CD4-positive, CD25-positive, alpha-beta regulatory T cell (primary cell): Measurements from ENCODE around the gene DMD. TPM values are rescaled to one million over a fixed set of nuclear protein-coding genes. Genes with fewer than 3 reads are reported as not detected.

Experiments
- ATAC-seq, 2 donors: fragments of 150-1000 bp; cut with Tn5 transposase; one replicate each; pipeline ENCODE4 v1.10.0; 2021; ENCODE audit warnings: low read depth in 2 of 2, moderate number of reproducible peaks in 2 of 2, moderate library complexity in 1 of 2
- DNase-seq, 3 donors: peaks; one replicate each; pipeline versions ENCODE4 v3.0.0 to v3.0.0-alpha.2; 2012 to 2022; ENCODE audit warnings: mixed read lengths in 1 of 3
- H3K27ac ChIP-seq: one replicate; pipeline ENCODE4 v1.7.0; 2013; ENCODE audit warnings: mild to moderate bottlenecking, low read length; ENCODE audit not compliant: insufficient read depth, poor library complexity, severe bottlenecking
- H3K27me3 ChIP-seq: one replicate; pipeline ENCODE4 v1.7.0; 2013; ENCODE audit warnings: low read length; ENCODE audit not compliant: control insufficient read depth, insufficient read depth
- H3K36me3 ChIP-seq: one replicate; pipeline ENCODE4 v1.7.0; 2013; ENCODE audit warnings: mild to moderate bottlenecking, low read length, moderate library complexity; ENCODE audit not compliant: control insufficient read depth, insufficient read depth
- H3K4me1 ChIP-seq: 2 replicates; pipeline ENCODE4 v1.7.0; 2013; ENCODE audit warnings: mild to moderate bottlenecking, low read length; ENCODE audit not compliant: insufficient read depth, control insufficient read depth, poor library complexity, severe bottlenecking
- H3K4me3 ChIP-seq: one replicate; pipeline ENCODE4 v1.7.0; 2013; ENCODE audit warnings: low read depth, mild to moderate bottlenecking, low read length, moderate library complexity
- H3K9me3 ChIP-seq, 2 experiments: 1 replicate in 1 of 2; 2 replicates in 1 of 2; pipeline ENCODE4 v1.7.0; 2013; ENCODE audit warnings: low read length in 2 of 2, mild to moderate bottlenecking in 1 of 2, moderate library complexity in 1 of 2; ENCODE audit not compliant: control insufficient read depth in 2 of 2
- H3K27ac Mint-ChIP-seq, 3 donors: one replicate each; pipeline ENCODE4 v1.8.0; 2020 to 2022; ENCODE audit warnings: mild to moderate bottlenecking in 3 of 3, mixed read lengths in 3 of 3, moderate library complexity in 2 of 3
- H3K27me3 Mint-ChIP-seq: one replicate; pipeline ENCODE4 v1.8.0; 2022; ENCODE audit warnings: mild to moderate bottlenecking, mixed read lengths
- H3K36me3 Mint-ChIP-seq: one replicate; pipeline ENCODE4 v1.8.0; 2020; ENCODE audit warnings: mixed read lengths
- H3K4me1 Mint-ChIP-seq, 4 donors: one replicate each; pipeline ENCODE4 v1.8.0; 2020 to 2022; ENCODE audit warnings: mixed read lengths in 4 of 4, mild to moderate bottlenecking in 1 of 4
- H3K4me3 Mint-ChIP-seq, 4 donors: one replicate each; pipeline ENCODE4 v1.8.0; 2020 to 2022; ENCODE audit warnings: mild to moderate bottlenecking in 4 of 4, mixed read lengths in 4 of 4, moderate library complexity in 3 of 4
- H3K9me3 Mint-ChIP-seq, 7 donors: one replicate each; pipeline ENCODE4 v1.8.0; 2020 to 2022; ENCODE audit warnings: mixed read lengths in 7 of 7, mild to moderate bottlenecking in 3 of 7, moderate library complexity in 2 of 7
- polyA plus RNA-seq, 4 donors: library from polyadenylated mRNA; unstranded; fragments of 300-500 nt; fragmentation: Illumina TruSeq; gene quantifications; one replicate each; pipeline ENCODE4 v1.2.3, GENCODE V29; 2021
- total RNA-seq: library from RNA; stranded (reverse); gene quantifications from one replicate; pipeline ENCODE4 v1.2.3, GENCODE V29; 2022

Gene DMD
- total and polyA plus RNA-seq, 5 donors from 2014 or later = 0.20 to 2.8 (median 0.98) TPM

DNA sequence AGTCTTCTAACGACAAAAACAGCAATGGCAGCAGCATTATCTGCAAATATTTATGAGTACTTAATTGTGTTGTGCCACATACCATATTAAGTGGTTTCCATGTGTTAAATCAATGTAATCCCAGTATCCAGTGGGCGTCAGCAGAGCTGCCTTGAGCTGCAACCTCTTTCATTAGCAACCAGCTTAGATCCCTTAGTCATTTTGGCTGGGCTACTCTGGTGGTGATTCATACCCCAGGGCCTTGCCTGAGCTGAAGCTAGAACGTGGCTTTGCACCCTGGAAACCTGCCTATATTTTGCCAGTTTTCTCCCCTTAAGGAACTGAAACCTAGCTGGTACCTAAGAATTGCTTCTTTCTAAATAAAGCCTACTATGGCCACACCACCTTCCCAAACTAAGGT, 1665.2 kb downstream of the DMD start:
- DNase-seq (no peak), ATAC-seq (no peak)
- H3K4me3 Mint-ChIP-seq = no peak overlapping the region
- Histone ChIP-seq H3K27ac (no peak overlapping the region), H3K36me3 (no peaks in the 10 kb centered on the region), H3K4me1 (no peaks in the 10 kb centered on the region), H3K4me3 (no peak overlapping the region), H3K27me3 (no peaks in the 10 kb centered on the region), H3K9me3 (no peaks in the 10 kb centered on the region)
- no peak overlapping the region for H3K27ac Mint-ChIP-seq
- no peaks in the 10 kb centered on the region for H3K27me3 Mint-ChIP-seq
- no peaks in the 10 kb centered on the region for H3K4me1 Mint-ChIP-seq
- H3K9me3 Mint-ChIP-seq = peaks cover 0 to 10% (median 0%) of the 10 kb centered on the region in 7 donors
- H3K36me3 Mint-ChIP-seq = no peaks in the 10 kb centered on the region

DNA sequence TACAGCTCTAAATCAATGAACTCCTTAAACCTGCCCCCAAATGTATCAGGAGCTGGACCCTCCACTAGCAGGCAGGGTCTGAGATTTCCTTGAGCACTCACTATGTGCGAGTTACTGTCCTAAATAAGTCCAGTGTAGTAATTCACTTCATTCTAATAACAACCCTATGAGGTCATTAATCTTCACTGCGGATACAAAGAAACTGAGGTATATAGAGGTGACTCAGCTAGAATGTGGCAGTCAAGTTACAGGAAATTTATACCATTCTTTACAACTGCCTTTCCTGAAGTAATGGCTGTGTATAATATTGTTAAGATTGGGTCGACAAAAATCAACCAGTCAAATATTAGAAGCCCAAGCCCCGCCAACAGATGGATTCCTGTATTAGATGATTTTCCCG, 1665.6 kb downstream of the DMD start:
- H3K4me1 Mint-ChIP-seq = no peaks in the 10 kb centered on the region
- Histone ChIP-seq H3K36me3 (no peaks in the 10 kb centered on the region), H3K4me1 (no peaks in the 10 kb centered on the region), H3K9me3 (no peaks in the 10 kb centered on the region), H3K4me3 (no peak overlapping the region), H3K27me3 (no peaks in the 10 kb centered on the region), H3K27ac (no peak overlapping the region)
- H3K27ac Mint-ChIP-seq = no peak overlapping the region
- DNase-seq (no peak), ATAC-seq (no peak)
- peaks cover 0 to 10% (median 0%) of the 10 kb centered on the region in 7 donors for H3K9me3 Mint-ChIP-seq
- H3K4me3 Mint-ChIP-seq = no peak overlapping the region
- H3K36me3 Mint-ChIP-seq = no peaks in the 10 kb centered on the region
- H3K27me3 Mint-ChIP-seq = no peaks in the 10 kb centered on the region

DNA sequence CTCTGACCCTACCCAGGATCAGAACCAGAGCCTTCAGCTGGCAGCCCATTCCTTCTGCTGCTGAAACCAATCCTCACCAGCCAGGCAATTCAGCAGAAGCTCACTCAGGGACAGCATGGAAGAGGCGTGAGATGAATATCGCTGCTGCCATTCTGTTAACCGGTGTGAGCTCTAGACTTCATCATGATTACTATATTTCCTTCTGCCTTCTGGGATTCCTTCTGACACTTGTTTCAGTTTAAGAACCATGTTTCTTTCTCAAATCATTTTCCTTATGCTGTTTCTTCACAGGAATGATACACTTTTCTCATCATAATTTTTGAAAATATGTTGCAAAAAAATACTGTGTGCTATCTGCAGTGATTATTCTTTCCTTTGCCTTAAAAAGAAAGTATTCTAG, 1666.2 kb downstream of the DMD start:
- H3K4me3 ChIP-seq = no peak overlapping the region
- no peaks in the 10 kb centered on the region for H3K36me3 Mint-ChIP-seq

DNA sequence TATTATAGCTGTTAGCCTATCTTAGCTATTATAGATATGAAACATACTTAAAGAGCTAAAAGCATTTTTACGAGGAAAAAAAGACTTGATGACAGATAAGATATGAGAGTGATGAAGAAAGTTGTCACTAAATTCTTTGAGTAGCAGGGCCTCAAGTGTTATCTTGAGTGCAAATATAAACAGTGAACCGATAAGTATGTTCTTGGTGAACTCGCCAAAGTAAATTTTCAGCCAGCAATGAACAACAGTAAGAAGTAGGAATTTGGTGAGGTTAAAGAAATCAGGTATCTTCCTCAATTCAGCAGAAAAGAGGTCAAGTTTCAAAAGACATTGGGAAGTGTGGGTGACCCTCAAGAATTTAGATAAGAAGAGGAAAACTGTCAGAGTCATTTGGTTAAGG, 1667.7 kb downstream of the DMD start:
- Mint-ChIP-seq H3K4me1 (no peaks in the 10 kb centered on the region), H3K9me3 (peaks cover 0 to 13% (median 0%) of the 10 kb centered on the region in 7 donors), H3K36me3 (no peaks in the 10 kb centered on the region), H3K27me3 (no peaks in the 10 kb centered on the region), H3K4me3 (no peak overlapping the region), H3K27ac (no peak overlapping the region)
- H3K27ac ChIP-seq = no peak overlapping the region
- no peak overlapping the region for H3K4me3 ChIP-seq
- ATAC-seq (no peak), DNase-seq (no peak)
- no peaks in the 10 kb centered on the region for H3K27me3 ChIP-seq
- H3K9me3 ChIP-seq = no peaks in the 10 kb centered on the region
- H3K36me3 ChIP-seq = no peaks in the 10 kb centered on the region
- no peaks in the 10 kb centered on the region for H3K4me1 ChIP-seq

More for the DNA sequence above, 1666.2 kb downstream of the DMD start:
- ATAC-seq (no peak), DNase-seq (no peak)
- H3K27ac ChIP-seq = no peak overlapping the region
- H3K27ac Mint-ChIP-seq = no peak overlapping the region
- H3K27me3 ChIP-seq = no peaks in the 10 kb centered on the region
- peaks cover 0 to 10% (median 0%) of the 10 kb centered on the region in 7 donors for H3K9me3 Mint-ChIP-seq
- H3K4me3 Mint-ChIP-seq = no peak overlapping the region
- H3K4me1 ChIP-seq = no peaks in the 10 kb centered on the region
- H3K27me3 Mint-ChIP-seq = no peaks in the 10 kb centered on the region
- no peaks in the 10 kb centered on the region for H3K4me1 Mint-ChIP-seq
- H3K9me3 ChIP-seq = no peaks in the 10 kb centered on the region
- no peaks in the 10 kb centered on the region for H3K36me3 ChIP-seq

DNA sequence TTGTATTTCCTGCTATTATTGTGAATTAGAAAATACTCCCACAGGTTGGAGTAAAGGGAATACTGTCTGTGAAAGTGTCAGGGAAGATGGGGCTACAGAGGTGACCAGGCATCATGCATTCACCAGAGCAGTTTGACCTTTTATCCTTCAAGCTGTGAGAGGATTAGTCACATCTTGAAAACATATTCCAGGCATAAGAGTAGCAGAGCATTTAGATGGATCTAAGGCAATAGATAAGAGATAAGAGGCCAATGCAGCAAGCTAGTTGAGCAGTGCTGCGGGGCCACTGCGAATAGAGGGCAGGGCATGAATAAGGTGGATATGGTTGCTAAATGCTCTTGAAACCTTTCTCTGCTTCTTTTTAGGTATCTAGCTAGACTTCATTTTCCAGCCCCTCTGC, 1668.8 kb downstream of the DMD start:
- Histone ChIP-seq H3K27ac (no peak overlapping the region), H3K9me3 (no peaks in the 10 kb centered on the region), H3K4me1 (no peaks in the 10 kb centered on the region), H3K36me3 (no peaks in the 10 kb centered on the region), H3K27me3 (no peaks in the 10 kb centered on the region), H3K4me3 (no peak overlapping the region)
- H3K27me3 Mint-ChIP-seq = no peaks in the 10 kb centered on the region
- ATAC-seq = no peak
- H3K27ac Mint-ChIP-seq = no peak overlapping the region
- H3K4me3 Mint-ChIP-seq = no peak overlapping the region
- DNase-seq = no peak
- no peaks in the 10 kb centered on the region for H3K36me3 Mint-ChIP-seq
- no peaks in the 10 kb centered on the region for H3K4me1 Mint-ChIP-seq
- H3K9me3 Mint-ChIP-seq = peaks cover 0 to 14% (median 0%) of the 10 kb centered on the region in 7 donors

DNA sequence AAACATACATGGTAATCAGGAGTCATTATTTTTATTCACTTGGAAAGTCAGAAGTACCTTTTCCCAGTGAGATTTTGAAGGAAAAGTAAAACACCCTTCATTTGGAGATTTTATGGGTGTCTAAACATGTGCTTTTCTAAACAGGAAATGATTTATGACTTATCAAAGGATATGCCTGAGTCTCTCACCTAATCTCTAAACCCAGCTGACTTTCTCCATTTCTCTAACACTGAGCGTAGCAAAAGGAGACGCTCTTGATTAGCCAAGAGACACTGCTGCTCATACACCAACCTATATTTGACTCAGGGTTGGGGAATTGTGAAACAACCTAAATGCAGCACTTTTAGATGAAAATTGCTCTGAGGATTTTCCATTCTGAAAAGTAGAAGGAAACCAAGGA, 1671.0 kb downstream of the DMD start:
- ATAC-seq = no peak
- Histone ChIP-seq H3K9me3 (no peaks in the 10 kb centered on the region), H3K36me3 (no peaks in the 10 kb centered on the region), H3K27ac (no peak overlapping the region), H3K27me3 (no peaks in the 10 kb centered on the region), H3K4me3 (no peak overlapping the region), H3K4me1 (no peaks in the 10 kb centered on the region)
- DNase-seq = no peak
- Mint-ChIP-seq H3K27ac (no peak overlapping the region), H3K4me1 (no peaks in the 10 kb centered on the region), H3K27me3 (no peaks in the 10 kb centered on the region), H3K4me3 (no peak overlapping the region), H3K36me3 (no peaks in the 10 kb centered on the region), H3K9me3 (peaks cover 0 to 10% (median 0%) of the 10 kb centered on the region in 7 donors)

DNA sequence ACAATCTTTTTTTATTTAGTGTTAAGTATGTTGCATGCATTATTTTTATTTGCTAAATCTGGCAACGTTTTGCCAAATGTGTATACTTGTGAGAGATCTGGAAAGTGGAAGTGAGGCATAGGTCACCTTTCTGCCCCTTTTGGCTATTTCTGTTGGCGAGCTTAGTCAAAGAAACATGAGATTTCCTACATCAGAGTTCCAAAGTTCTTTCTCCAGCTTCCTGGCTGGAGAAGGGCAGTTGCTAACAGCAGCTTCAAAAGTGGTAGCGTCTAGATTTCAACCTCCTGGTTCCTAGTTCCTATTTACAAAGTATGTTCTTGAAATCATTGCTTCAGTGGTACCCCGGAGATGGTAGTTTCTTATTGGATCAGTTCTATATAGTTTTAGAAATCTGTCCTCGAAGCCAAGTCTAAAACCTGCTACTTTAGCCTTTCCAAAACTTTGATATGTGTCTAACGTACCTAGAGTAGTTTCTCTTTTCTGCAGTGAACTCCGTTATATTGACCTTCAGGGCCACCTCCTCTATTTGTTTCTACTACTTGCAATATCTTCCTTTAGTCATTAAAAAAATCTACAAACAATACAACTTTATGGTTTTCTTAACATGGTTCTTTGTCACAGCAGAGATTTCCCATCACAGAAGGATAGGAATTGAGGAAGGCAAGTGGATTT, 1683.8 kb downstream of the DMD start:
- no peak for DNase-seq
- H3K27me3 ChIP-seq = no peaks in the 10 kb centered on the region
- no peaks in the 10 kb centered on the region for H3K36me3 ChIP-seq
- Mint-ChIP-seq H3K36me3 (no peaks in the 10 kb centered on the region), H3K4me3 (no peak overlapping the region), H3K27me3 (no peaks in the 10 kb centered on the region), H3K27ac (no peak overlapping the region), H3K4me1 (no peaks in the 10 kb centered on the region), H3K9me3 (peaks cover 0 to 3% (median 0%) of the 10 kb centered on the region in 7 donors)
- no peak for ATAC-seq
- H3K27ac ChIP-seq = no peak overlapping the region
- no peaks in the 10 kb centered on the region for H3K4me1 ChIP-seq
- no peak overlapping the region for H3K4me3 ChIP-seq
- H3K9me3 ChIP-seq = no peaks in the 10 kb centered on the region

DNA sequence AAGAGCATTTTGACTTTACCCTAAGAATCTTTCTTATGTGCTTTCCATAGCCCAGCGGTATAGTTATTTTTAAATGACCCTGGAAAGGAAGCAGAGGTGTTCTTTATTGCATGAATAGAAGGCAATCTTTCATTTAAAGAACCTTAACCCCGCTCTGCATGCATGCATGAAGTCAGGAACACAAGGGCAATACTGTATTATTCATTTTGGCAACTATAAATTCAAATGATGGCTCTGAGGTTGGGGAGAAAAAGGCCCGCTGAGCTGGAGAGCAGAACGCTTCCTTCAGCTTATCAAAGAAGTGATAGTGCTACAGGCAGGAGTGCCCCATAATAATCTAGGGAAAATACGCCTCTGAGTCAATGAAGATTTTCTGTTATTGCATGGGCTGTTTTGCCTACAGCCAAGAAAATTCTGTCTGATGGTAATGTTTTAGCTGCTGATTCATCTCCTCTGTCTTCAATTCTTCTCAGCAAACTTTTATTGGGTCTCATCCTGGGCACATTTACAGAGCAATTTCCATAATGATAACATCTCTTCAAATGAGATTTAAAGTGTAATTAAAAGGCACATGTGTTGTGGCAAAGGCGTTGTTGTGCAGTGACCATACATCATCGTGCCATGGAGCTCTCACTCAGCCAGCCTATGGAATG, 1687.3 kb downstream of the DMD start:
- Mint-ChIP-seq H3K36me3 (no peaks in the 10 kb centered on the region), H3K27me3 (no peaks in the 10 kb centered on the region), H3K4me3 (no peak overlapping the region), H3K4me1 (no peaks in the 10 kb centered on the region), H3K9me3 (peaks cover 0 to 7% (median 0%) of the 10 kb centered on the region in 7 donors), H3K27ac (no peak overlapping the region)
- H3K4me3 ChIP-seq = no peak overlapping the region
- no peak for DNase-seq
- H3K36me3 ChIP-seq = no peaks in the 10 kb centered on the region
- no peak for ATAC-seq
- no peaks in the 10 kb centered on the region for H3K27me3 ChIP-seq
- H3K9me3 ChIP-seq = no peaks in the 10 kb centered on the region
- H3K4me1 ChIP-seq = no peaks in the 10 kb centered on the region
- H3K27ac ChIP-seq = no peak overlapping the region
